GM12878 (cell line): ENCODE measurements around the gene MYCBP2. TPM values are rescaled to one million over a fixed set of nuclear protein-coding genes. Genes with fewer than 3 reads are reported as not detected.
A peak's percentile ranks its signal among the peaks of the same experiment; 100 is the strongest.

Experiments used
- BHLHE40 ChIP-seq, 2 experiments: fragments of 450-650 bp in 1 of 2; IDR thresholded peaks; 2 replicates each; pipeline ENCODE4 v1.6.1; 2011 to 2017; ENCODE audit warnings: low read depth in 2 of 2, borderline replicate concordance in 1 of 2, improper control_type of control experiment in 1 of 2, low read length in 1 of 2, mild to moderate bottlenecking in 1 of 2
- MLLT1 ChIP-seq: fragments of 450-650 bp; IDR thresholded peaks from 2 replicates; pipeline ENCODE4 v1.6.1; 2016; ENCODE audit warnings: mild to moderate bottlenecking
- REST ChIP-seq: IDR thresholded peaks from 2 replicates; pipeline ENCODE4 v1.6.1; 2012; ENCODE audit warnings: mild to moderate bottlenecking, low read depth, low read length
- polyA plus RNA-seq, 11 experiments: library from polyadenylated mRNA; depleted of rRNA in 4 of 11; unstranded in 6 of 11; stranded (reverse) in 5 of 11; fragments of >200 nt; fragmentation: Nextera tagmentation in 4 of 11; fragmentation: Illumina TruSeq in 1 of 11; extraction: Ambion mirVana in 4 of 11; extraction: Trizol in 1 of 11; gene quantifications; 1 replicate in 1 of 11; 2 replicates in 10 of 11; pipeline versions ENCODE4 v1.2.1 to v1.2.3, GENCODE V29; 2011 to 2016; ENCODE audit warnings: inconsistent platforms in 2 of 11, missing spikeins in 2 of 11, low read depth in 1 of 11
- total RNA-seq, 4 experiments: library from RNA; depleted of rRNA in 3 of 4; stranded (reverse); fragments of >200 nt in 3 of 4; fragmentation: Illumina TruSeq in 1 of 4; extraction: Trizol in 1 of 4; gene quantifications; 2 replicates each; pipeline versions ENCODE4 v1.2.1 to v1.2.3, GENCODE V29; 2013 to 2021

The MYCBP2 gene
- total and polyA plus RNA-seq, 10 of the 15 experiments (the other 5 are each of a cell fraction or from before 2014, with no cell fraction given), result 51.9 to 152 (median 98.2) TPM

- no peak for TF ChIP-seq REST
- TF ChIP-seq MLLT1, result peak; percentile 82
- no peak for TF ChIP-seq BHLHE40 (IDR thresholded peaks at IDR 0.05; ENCODE audit: borderline replicate concordance in 1 of 2, low read depth in 2 of 2, low read length in 1 of 2)
Measured at GRCh38 chr13:77329911-77330584, 3.2 kb upstream of the MYCBP2 start (continued).
